ENCODE results near the gene KRTAP10-12. TPM values are rescaled to one million over a fixed set of nuclear protein-coding genes. Genes with fewer than 3 reads are reported as not detected.

The KRTAP10-12 gene
- total RNA-seq, 1 donor from 2014 or later = not detected

GRCh38 chr21:44728716-44729115 is 31.7 kb downstream of the KRTAP10-12 start:
- peaks cover 3% of the 10 kb centered on the region for H3K9me3 Mint-ChIP-seq (ENCODE audit: unreplicated experiment)
- no peak for DNase-seq (ENCODE audit: low read depth)
- peaks cover 66% of the 10 kb centered on the region for H3K27me3 Mint-ChIP-seq (ENCODE audit: low read depth, unreplicated experiment)

DNA sequence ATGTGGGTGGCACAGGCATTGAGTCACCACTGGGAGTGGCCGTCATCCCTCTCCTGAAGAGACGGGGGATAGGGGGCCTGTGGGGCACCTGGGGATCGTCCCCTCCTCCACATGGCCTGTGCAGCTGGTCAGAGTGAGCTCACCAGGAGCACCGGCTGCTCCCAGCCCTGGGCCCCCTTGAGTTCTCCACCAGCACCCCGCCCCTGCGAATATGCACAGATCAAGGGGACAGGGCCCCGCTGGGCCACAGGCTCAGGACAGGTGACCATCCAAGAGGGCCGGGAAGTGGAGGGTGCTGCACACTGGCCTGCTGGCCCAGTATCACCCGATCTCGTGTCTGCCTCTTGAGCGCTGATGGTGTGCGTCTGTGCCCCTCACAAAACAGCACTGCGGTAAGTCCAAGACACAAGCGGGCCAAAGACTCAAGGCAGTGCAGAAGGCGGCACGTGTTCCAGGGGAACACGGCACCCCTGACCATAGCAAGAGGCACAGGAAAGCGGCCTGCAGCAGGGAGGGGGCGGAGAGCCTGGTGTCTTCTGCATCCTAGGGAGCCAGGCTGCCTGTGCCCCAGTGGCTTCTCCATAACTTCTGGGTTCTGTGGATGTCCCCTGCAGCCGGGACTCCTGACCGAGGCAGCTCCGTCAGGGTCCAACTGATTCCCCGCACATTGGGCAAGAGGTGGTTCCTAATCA is 32.5 kb downstream of the KRTAP10-12 start:
- H3K79me2 ChIP-seq (ENCODE audit: insufficient read depth, low read length) = no peaks in the 10 kb centered on the region
- H3K27me3 Mint-ChIP-seq (ENCODE audit: low read depth, unreplicated experiment) = peaks cover 66% of the 10 kb centered on the region

More at GRCh38 chr21:44728716-44729115, 31.7 kb downstream of the KRTAP10-12 start:
- H3K27ac ChIP-seq (ENCODE audit: low read depth, low read length) = no peak overlapping the region
- no peak overlapping the region for H3K4me3 ChIP-seq (ENCODE audit: insufficient read depth, low read depth, low read length)
- TF ChIP-seq EZH2 (IDR thresholded peaks at IDR 0.05; ENCODE audit: insufficient read depth, low read length) (no peak), CTCF (IDR thresholded peaks at IDR 0.05; ENCODE audit: insufficient read depth, low read depth, low read length) (no peak)
- no peak overlapping the region for H3K9ac ChIP-seq (ENCODE audit: low read length)
- H3K36me3 Mint-ChIP-seq (ENCODE audit: low read depth, unreplicated experiment) = no peaks in the 10 kb centered on the region
- H2AFZ ChIP-seq (ENCODE audit: low read depth, low read length) = no peak overlapping the region
- H3K4me2 ChIP-seq (ENCODE audit: low read length) = no peak overlapping the region
- no peak overlapping the region for H3K4me3 Mint-ChIP-seq (ENCODE audit: unreplicated experiment)
- H3K27ac Mint-ChIP-seq (ENCODE audit: unreplicated experiment) = no peak overlapping the region
- H4K20me1 ChIP-seq (ENCODE audit: insufficient read depth, low read length) = no peaks in the 10 kb centered on the region
- no peak for FAIRE-seq
- H3K9me3 ChIP-seq (ENCODE audit: insufficient read depth, low read depth, low read length) = peaks cover 5% of the 10 kb centered on the region
- H3K79me2 ChIP-seq (ENCODE audit: insufficient read depth, low read length) = no peaks in the 10 kb centered on the region
- H3K27me3 ChIP-seq (ENCODE audit: insufficient read depth, low read length) = peaks cover 6% of the 10 kb centered on the region
- peaks cover 2% of the 10 kb centered on the region for H3K4me1 Mint-ChIP-seq (ENCODE audit: low read depth, unreplicated experiment)
- no peaks in the 10 kb centered on the region for H3K36me3 ChIP-seq (ENCODE audit: insufficient read depth, low read length)
- no peaks in the 10 kb centered on the region for H3K4me1 ChIP-seq (ENCODE audit: insufficient read depth, low read length)

More for the DNA sequence above, 32.5 kb downstream of the KRTAP10-12 start:
- no peak overlapping the region for H3K4me3 ChIP-seq (ENCODE audit: insufficient read depth, low read depth, low read length)
- H3K27ac ChIP-seq (ENCODE audit: low read depth, low read length) = no peak overlapping the region
- TF ChIP-seq EZH2 (IDR thresholded peaks at IDR 0.05; ENCODE audit: insufficient read depth, low read length) (no peak), CTCF (IDR thresholded peaks at IDR 0.05; ENCODE audit: insufficient read depth, low read depth, low read length) (no peak)
- H3K9me3 ChIP-seq (ENCODE audit: insufficient read depth, low read depth, low read length) = peaks cover 5% of the 10 kb centered on the region
- Mint-ChIP-seq H3K27ac (ENCODE audit: unreplicated experiment) (no peak overlapping the region), H3K9me3 (ENCODE audit: unreplicated experiment) (peaks cover 3% of the 10 kb centered on the region), H3K4me3 (ENCODE audit: unreplicated experiment) (no peak overlapping the region), H3K36me3 (ENCODE audit: low read depth, unreplicated experiment) (no peaks in the 10 kb centered on the region), H3K4me1 (ENCODE audit: low read depth, unreplicated experiment) (peaks cover 2% of the 10 kb centered on the region)
- H3K36me3 ChIP-seq (ENCODE audit: insufficient read depth, low read length) = no peaks in the 10 kb centered on the region
- no peak overlapping the region for H3K4me2 ChIP-seq (ENCODE audit: low read length)
- DNase-seq (ENCODE audit: low read depth) = no peak
- no peaks in the 10 kb centered on the region for H3K4me1 ChIP-seq (ENCODE audit: insufficient read depth, low read length)
- H3K9ac ChIP-seq (ENCODE audit: low read length) = no peak overlapping the region
- H2AFZ ChIP-seq (ENCODE audit: low read depth, low read length) = no peak overlapping the region
- H3K27me3 ChIP-seq (ENCODE audit: insufficient read depth, low read length) = peaks cover 5% of the 10 kb centered on the region
- no peak for FAIRE-seq
- no peaks in the 10 kb centered on the region for H4K20me1 ChIP-seq (ENCODE audit: insufficient read depth, low read length)
